IMR-90 (cell line): ENCODE data around the gene CD86. TPM values are rescaled to one million over a fixed set of nuclear protein-coding genes. Genes with fewer than 3 reads are reported as not detected.

ENCODE experiments used
- ATAC-seq: fragments of 200-7000 bp; cut with Tn5 transposase; 2 replicates; pipeline ENCODE4 v1.9.1; 2020; ENCODE audit warnings: low read depth, mild to moderate bottlenecking, moderate library complexity
- BruUV-seq: library from RNA; stranded (reverse); fragments of 400-500 nt; replicated peaks from 2 replicates; lab custom pipeline; 2021; lab: Mats Ljungman, UMichigan
- CTCF ChIA-PET: fragments of 300-600 bp; formaldehyde crosslinking; extraction: SDS; loops from one replicate; lab custom pipeline; 2021; ENCODE audit warnings: antibody characterized with exemption; lab: Yijun Ruan, JAX
- POLR2A ChIA-PET: fragments of 300-600 bp; sonication (Branson Sonifier 250); formaldehyde crosslinking; loops from one replicate; lab custom pipeline; 2022; ENCODE audit warnings: antibody characterized with exemption; ENCODE audit not compliant: unreplicated experiment; lab: Charles Lee
- DNase-seq: peaks from one replicate; pipeline ENCODE4 v3.0.0; 2013
- H2AFZ ChIP-seq: replicated peaks from 2 replicates; pipeline ENCODE3; 2013; ENCODE audit warnings: low read length, mild to moderate bottlenecking; ENCODE audit not compliant: poor library complexity
- H2AK5ac ChIP-seq: 2 replicates; pipeline ENCODE4 v1.6.1; 2013; ENCODE audit warnings: low read depth, low read length, inconsistent platforms
- H2AK9ac ChIP-seq: replicated peaks from 2 replicates; pipeline ENCODE3; 2013; ENCODE audit warnings: mild to moderate bottlenecking, low read depth, low read length, moderate library complexity; ENCODE audit not compliant: poor library complexity
- H2BK120ac ChIP-seq: 2 replicates; pipeline ENCODE4 v1.6.1; 2013; ENCODE audit warnings: low read depth, low read length, inconsistent platforms
- H2BK15ac ChIP-seq: 3 replicates; pipeline ENCODE4 v1.6.1; 2013; ENCODE audit warnings: low read depth, low read length, inconsistent platforms
- H2BK20ac ChIP-seq: 2 replicates; pipeline ENCODE4 v1.6.1; 2013; ENCODE audit warnings: low read depth, mild to moderate bottlenecking, inconsistent platforms, low read length, moderate library complexity
- H2BK5ac ChIP-seq: 2 replicates; pipeline ENCODE4 v1.6.1; 2013; ENCODE audit warnings: mild to moderate bottlenecking, low read depth, low read length, inconsistent platforms; ENCODE audit not compliant: poor library complexity, severe bottlenecking
- H3K14ac ChIP-seq: replicated peaks from 2 replicates; pipeline ENCODE4 v1.6.1; 2013; ENCODE audit warnings: low read depth, low read length, inconsistent platforms
- H3K18ac ChIP-seq: 2 replicates; pipeline ENCODE4 v1.6.1; 2013; ENCODE audit warnings: low read depth, low read length, control low read depth
- H3K23ac ChIP-seq: 2 replicates; pipeline ENCODE4 v1.6.1; 2013; ENCODE audit warnings: low read depth, low read length, inconsistent platforms
- H3K27ac ChIP-seq: 2 replicates; pipeline ENCODE4 v1.5.1; 2013; ENCODE audit warnings: mild to moderate bottlenecking, control low read depth, low read length; ENCODE audit not compliant: insufficient read depth
- H3K27me3 ChIP-seq: 2 replicates; pipeline ENCODE4 v1.6.1; 2013; ENCODE audit warnings: low read length; ENCODE audit not compliant: control insufficient read depth, insufficient read depth
- H3K36me3 ChIP-seq: 2 replicates; pipeline ENCODE4 v1.6.1; 2013; ENCODE audit warnings: low read length, mixed read lengths; ENCODE audit not compliant: control insufficient read depth, insufficient read depth
- H3K4ac ChIP-seq: 2 replicates; pipeline ENCODE4 v1.6.1; 2013; ENCODE audit warnings: low read depth, low read length, inconsistent platforms
- H3K4me1 ChIP-seq: 2 replicates; pipeline ENCODE4 v1.6.1; 2013; ENCODE audit warnings: low read length, mixed read lengths; ENCODE audit not compliant: control insufficient read depth, insufficient read depth
- H3K4me2 ChIP-seq: 2 replicates; pipeline ENCODE4 v1.6.1; 2013; ENCODE audit warnings: low read depth, mild to moderate bottlenecking, control low read depth, low read length, moderate library complexity
- H3K4me3 ChIP-seq: 2 replicates; pipeline ENCODE4 v1.5.1; 2013; ENCODE audit warnings: low read depth, mild to moderate bottlenecking, control low read depth, low read length, moderate library complexity; ENCODE audit not compliant: insufficient read depth
- H3K56ac ChIP-seq: 2 replicates; pipeline ENCODE4 v1.6.1; 2013; ENCODE audit warnings: low read length, inconsistent platforms; ENCODE audit not compliant: insufficient read depth; ENCODE audit errors: extremely low read depth
- H3K79me1 ChIP-seq, 2 experiments: 2 replicates each; pipeline ENCODE4 v1.6.1; 2013; ENCODE audit warnings: low read length in 2 of 2, inconsistent platforms in 1 of 2, low read depth in 1 of 2
- H3K9ac ChIP-seq: 2 replicates; pipeline ENCODE4 v1.6.1; 2013; ENCODE audit warnings: low read depth, low read length, control low read depth
- H3K9me1 ChIP-seq: 2 replicates; pipeline ENCODE4 v1.6.1; 2013; ENCODE audit warnings: low read length, inconsistent platforms; ENCODE audit not compliant: insufficient read depth
- H3K9me3 ChIP-seq: 2 replicates; pipeline ENCODE4 v1.6.1; 2013; ENCODE audit warnings: low read length; ENCODE audit not compliant: control insufficient read depth, insufficient read depth
- H4K20me1 ChIP-seq: 2 replicates; pipeline ENCODE4 v1.6.1; 2013; ENCODE audit warnings: low read length, inconsistent platforms; ENCODE audit not compliant: insufficient read depth
- H4K5ac ChIP-seq: 2 replicates; pipeline ENCODE4 v1.6.1; 2013; ENCODE audit warnings: mild to moderate bottlenecking, low read depth, low read length, control low read depth
- H4K8ac ChIP-seq, 2 experiments: 2 replicates each; pipeline ENCODE4 v1.6.1; 2013; ENCODE audit warnings: low read depth in 2 of 2, low read length in 2 of 2, control low read depth in 1 of 2, inconsistent platforms in 1 of 2
- H4K91ac ChIP-seq: 2 replicates; pipeline ENCODE4 v1.6.1; 2013; ENCODE audit warnings: low read depth, low read length, inconsistent platforms; ENCODE audit not compliant: insufficient read depth
- BHLHE40 ChIP-seq: fragments of 150-350 bp; IDR thresholded peaks from 2 replicates; pipeline ENCODE4 v1.6.1; 2016; ENCODE audit warnings: mild to moderate bottlenecking, low read depth, low read length
- CEBPB ChIP-seq: IDR thresholded peaks from 2 replicates; pipeline ENCODE4 v1.6.1; 2012; ENCODE audit warnings: low read depth, low read length, improper control_type of control experiment
- CHD1 ChIP-seq: IDR thresholded peaks from 2 replicates; pipeline ENCODE4 v1.6.1; 2012; ENCODE audit warnings: low read depth, low read length, improper control_type of control experiment
- CTCF ChIP-seq: conservative IDR thresholded peaks from 2 replicates; pipeline ENCODE4 v1.5.1; 2012; ENCODE audit warnings: mild to moderate bottlenecking, low read depth, low read length, improper control_type of control experiment
- ELK1 ChIP-seq: fragments of 150-350 bp; IDR thresholded peaks from 2 replicates; pipeline ENCODE4 v1.6.1; 2016; ENCODE audit warnings: low read depth, mild to moderate bottlenecking, low read length, moderate library complexity, borderline replicate concordance
- FOS ChIP-seq: fragments of 150-350 bp; IDR thresholded peaks from 2 replicates; pipeline ENCODE4 v1.6.1; 2016; ENCODE audit warnings: low read depth, low read length
- MAFK ChIP-seq: IDR thresholded peaks from 2 replicates; pipeline ENCODE4 v1.6.1; 2012; ENCODE audit warnings: low read depth, low read length, improper control_type of control experiment
- MAZ ChIP-seq: IDR thresholded peaks from 2 replicates; pipeline ENCODE4 v1.6.1; 2012; ENCODE audit warnings: low read depth, mild to moderate bottlenecking, low read length, improper control_type of control experiment, moderate library complexity, borderline replicate concordance
- MXI1 ChIP-seq: IDR thresholded peaks from 2 replicates; pipeline ENCODE4 v1.6.1; 2012; ENCODE audit warnings: low read depth, mild to moderate bottlenecking, low read length, moderate library complexity, borderline replicate concordance
- POLR2A ChIP-seq: IDR thresholded peaks from 2 replicates; pipeline ENCODE4 v1.6.1; 2012; ENCODE audit warnings: mild to moderate bottlenecking, low read depth, low read length
- RAD21 ChIP-seq: IDR thresholded peaks from 2 replicates; pipeline ENCODE4 v1.6.1; 2012; ENCODE audit warnings: low read length, improper control_type of control experiment
- RCOR1 ChIP-seq: IDR thresholded peaks from 2 replicates; pipeline ENCODE4 v1.6.1; 2012; ENCODE audit warnings: mild to moderate bottlenecking, low read length, improper control_type of control experiment; ENCODE audit not compliant: insufficient replicate concordance
- RFX5 ChIP-seq: IDR thresholded peaks from 2 replicates; pipeline ENCODE4 v1.8.0; 2012; ENCODE audit warnings: low read depth, mild to moderate bottlenecking, low read length, moderate library complexity
- SMC3 ChIP-seq: fragments of 150-350 bp; IDR thresholded peaks from 2 replicates; pipeline ENCODE4 v1.6.1; 2016; ENCODE audit warnings: low read depth, mild to moderate bottlenecking, antibody characterized with exemption, low read length, moderate library complexity
- USF2 ChIP-seq: fragments of 150-350 bp; IDR thresholded peaks from 2 replicates; pipeline ENCODE4 v1.6.1; 2017; ENCODE audit warnings: mild to moderate bottlenecking, antibody characterized with exemption, low read length, low read depth
- WGBS, 2 experiments: methylation state at CpG; one replicate each; pipeline versions ENCODE4 v1.1.5 to v1.1.7; 2013; ENCODE audit warnings: missing lambda C conversion rate in 2 of 2; ENCODE audit not compliant: insufficient read length in 1 of 2; ENCODE audit errors: extremely low coverage in 2 of 2; 5-methylcytosine and 5-hydroxymethylcytosine counted together
- dilution Hi-C: fragments of 300-500 bp; cut with HindIII; formaldehyde crosslinking; loops from one replicate; pipeline ENCODE4 v1.14.3; 2018; ENCODE audit warnings: low sequenced_read_pairs; ENCODE audit not compliant: unreplicated experiment
- in situ Hi-C: fragments of 300-500 bp; cut with MboI; formaldehyde crosslinking; loops from 3 replicates; pipeline ENCODE4 v1.14.3; 2019; ENCODE audit warnings: low sequenced_read_pairs, inconsistent platforms, mixed read lengths
- intact Hi-C: fragments of 100-400 bp; cut with micrococcal nuclease; formaldehyde crosslinking; loops from 2 replicates; pipeline ENCODE4 v1.10.0; 2022
- polyA plus RNA-seq, 3 experiments: library from polyadenylated mRNA; depleted of rRNA; stranded (reverse); fragments of >200 nt; gene quantifications; 2 replicates each; pipeline ENCODE4 v1.2.3, GENCODE V29; 2012; ENCODE audit warnings: low replicate concordance in 1 of 3
- total RNA-seq: library from RNA; depleted of rRNA; stranded (reverse); fragments of >200 nt; gene quantifications from 2 replicates; pipeline ENCODE4 v1.2.3, GENCODE V29; 2012

The CD86 gene
- total and polyA plus RNA-seq, 2 of the 4 experiments (the other 2 are of a cell fraction), result not detected

GRCh38 chr3:122094693-122095092 is 39.5 kb downstream of the CD86 start (continued):
- no peak for TF ChIP-seq MXI1

GRCh38 chr3:122097141-122097540 is 42.0 kb downstream of the CD86 start:
- Histone ChIP-seq H4K20me1 (no peaks in the 10 kb centered on the region), H2AK5ac (no peak overlapping the region), H3K4ac (no peak overlapping the region), H3K14ac (no peak overlapping the region), H2BK5ac (no peak overlapping the region), H3K9me3 (no peaks in the 10 kb centered on the region), H3K4me3 (no peak overlapping the region), H3K23ac (no peak overlapping the region), H2AK9ac (no peak overlapping the region), H3K27me3 (peaks cover 11% of the 10 kb centered on the region), H3K79me1 (no peaks in the 10 kb centered on the region), H4K91ac (no peak overlapping the region), H3K27ac (no peak overlapping the region), H3K4me1 (no peaks in the 10 kb centered on the region), H3K9ac (no peak overlapping the region), H2AFZ (no peak overlapping the region), H2BK120ac (no peak overlapping the region), H3K56ac (no peak overlapping the region), H3K4me2 (no peak overlapping the region), H3K18ac (no peak overlapping the region), H3K36me3 (no peaks in the 10 kb centered on the region), H2BK20ac (no peak overlapping the region), H2BK15ac (no peak overlapping the region), H3K9me1 (no peaks in the 10 kb centered on the region), H4K8ac (no peak overlapping the region), H4K5ac (no peak overlapping the region)
- DNase-seq (no peak), ATAC-seq (no peak)
- intact Hi-C loops, result no loop called here
- WGBS, 2 experiments, result no CpG with 5 or more reads among the region's 3 CpGs
- BruUV-seq, result no TSS peak
- in situ Hi-C loops, result no loop called here
- TF ChIP-seq SMC3, result no peak
- TF ChIP-seq MAFK, result no peak
- no peak for TF ChIP-seq POLR2A
- no peak for TF ChIP-seq CEBPB
- TF ChIP-seq RAD21, result no peak
- TF ChIP-seq CTCF, result no peak
- TF ChIP-seq RCOR1, result no peak
- no peak for TF ChIP-seq USF2
- no peak for TF ChIP-seq FOS
- no peak for TF ChIP-seq BHLHE40
- TF ChIP-seq CHD1, result no peak
- TF ChIP-seq MXI1, result no peak
- no peak for TF ChIP-seq ELK1
- TF ChIP-seq RFX5, result no peak
- no peak for TF ChIP-seq MAZ
- dilution Hi-C loops, result no loop called here
- ChIA-PET CTCF (no interaction called here), POLR2A (no interaction called here)
